HG03565 (cell line): ENCODE data around the gene SDR42E1.

Experiments
- ATAC-seq: cut with Tn5 transposase; IDR thresholded peaks from one replicate; pipeline ENCODE4 v1.9.1; 2021; ENCODE audit warnings: mild to moderate bottlenecking, moderate library complexity; ENCODE audit not compliant: unreplicated experiment

Gene SDR42E1

DNA sequence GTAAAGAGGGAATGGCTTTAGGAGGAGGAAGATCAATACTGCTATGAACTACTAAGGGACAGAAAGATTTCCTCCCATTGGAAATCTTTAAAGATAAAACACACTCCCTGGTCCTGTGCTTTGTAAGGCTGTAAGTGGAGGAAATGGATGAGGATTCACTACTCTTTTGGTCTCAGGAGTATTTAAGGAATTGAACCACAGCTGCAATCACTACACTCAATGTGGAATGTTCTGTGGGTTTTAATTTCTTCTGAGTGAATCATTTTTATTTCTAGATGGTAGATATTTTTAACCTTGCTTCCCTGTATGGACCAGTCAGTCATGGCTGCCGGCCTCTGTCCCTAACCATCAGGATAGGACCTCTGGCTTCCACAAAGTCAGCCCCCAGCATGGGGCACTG, 65.6 kb downstream of the SDR42E1 start:
- no peak for ATAC-seq

DNA sequence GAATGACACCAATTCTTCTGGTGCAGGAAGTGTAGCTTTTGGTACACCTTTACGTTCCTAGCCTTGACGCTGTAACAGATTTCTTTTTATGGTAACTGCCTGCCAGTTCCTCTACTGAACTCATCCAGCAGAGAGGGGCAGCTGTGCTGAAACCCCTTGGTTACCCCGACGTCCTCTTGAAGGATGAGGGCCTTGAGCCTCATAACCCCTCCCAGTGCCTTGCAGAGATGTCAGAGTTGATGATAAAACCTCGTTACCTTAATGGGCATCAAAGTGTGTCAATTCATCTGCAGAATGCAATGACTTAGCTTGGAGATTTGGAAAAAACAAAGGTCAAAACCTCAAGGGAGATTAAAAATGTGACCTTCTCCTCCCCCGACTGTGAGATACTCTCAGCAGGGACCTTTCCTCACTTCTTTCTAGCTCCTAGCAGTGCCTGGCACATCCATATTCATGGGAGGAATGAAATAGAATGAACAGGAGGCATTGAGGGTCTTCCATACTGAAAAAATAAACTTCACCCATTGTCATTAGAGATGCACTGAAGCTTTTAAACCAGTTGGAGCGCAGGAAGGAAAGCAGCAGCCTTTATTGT, 69.2 kb downstream of the SDR42E1 start:
- no peak for ATAC-seq

DNA sequence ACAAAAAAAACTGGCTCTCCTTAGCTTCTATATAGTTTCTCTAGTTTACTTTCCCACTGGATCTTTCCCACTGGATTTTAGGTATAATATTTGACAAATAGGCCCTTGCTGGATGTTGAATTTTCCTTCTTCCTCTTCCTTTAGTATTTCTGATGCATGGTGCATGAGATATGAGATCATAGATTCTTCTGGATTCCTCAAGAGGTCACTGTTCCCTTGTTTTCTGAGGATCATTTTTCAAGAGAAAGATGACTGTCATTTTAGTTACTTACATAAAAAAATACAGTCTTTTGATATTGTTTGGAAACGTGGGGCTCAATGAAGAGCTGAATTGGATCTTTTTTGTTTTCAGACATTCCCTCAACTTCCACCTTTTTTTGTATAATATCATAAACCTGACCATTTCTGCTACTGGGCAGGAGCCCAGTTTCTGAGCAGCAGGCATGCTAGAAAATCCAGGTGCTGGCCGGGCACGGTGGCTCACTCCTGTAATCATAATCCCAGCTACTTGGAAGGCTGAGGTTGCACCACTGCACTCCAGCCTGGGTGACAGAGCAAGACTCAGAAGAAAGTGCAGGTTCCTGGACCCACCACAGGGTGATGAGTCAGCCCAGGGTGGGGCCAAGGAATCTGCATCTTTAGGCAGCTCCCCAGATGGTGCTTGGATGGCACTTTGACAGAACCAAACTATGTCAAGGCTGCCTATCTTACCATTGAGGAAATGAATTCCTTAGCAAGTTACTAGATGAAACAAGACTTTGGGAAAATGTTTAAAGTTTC, 70.3 kb downstream of the SDR42E1 start:
- ATAC-seq, result no peak

DNA sequence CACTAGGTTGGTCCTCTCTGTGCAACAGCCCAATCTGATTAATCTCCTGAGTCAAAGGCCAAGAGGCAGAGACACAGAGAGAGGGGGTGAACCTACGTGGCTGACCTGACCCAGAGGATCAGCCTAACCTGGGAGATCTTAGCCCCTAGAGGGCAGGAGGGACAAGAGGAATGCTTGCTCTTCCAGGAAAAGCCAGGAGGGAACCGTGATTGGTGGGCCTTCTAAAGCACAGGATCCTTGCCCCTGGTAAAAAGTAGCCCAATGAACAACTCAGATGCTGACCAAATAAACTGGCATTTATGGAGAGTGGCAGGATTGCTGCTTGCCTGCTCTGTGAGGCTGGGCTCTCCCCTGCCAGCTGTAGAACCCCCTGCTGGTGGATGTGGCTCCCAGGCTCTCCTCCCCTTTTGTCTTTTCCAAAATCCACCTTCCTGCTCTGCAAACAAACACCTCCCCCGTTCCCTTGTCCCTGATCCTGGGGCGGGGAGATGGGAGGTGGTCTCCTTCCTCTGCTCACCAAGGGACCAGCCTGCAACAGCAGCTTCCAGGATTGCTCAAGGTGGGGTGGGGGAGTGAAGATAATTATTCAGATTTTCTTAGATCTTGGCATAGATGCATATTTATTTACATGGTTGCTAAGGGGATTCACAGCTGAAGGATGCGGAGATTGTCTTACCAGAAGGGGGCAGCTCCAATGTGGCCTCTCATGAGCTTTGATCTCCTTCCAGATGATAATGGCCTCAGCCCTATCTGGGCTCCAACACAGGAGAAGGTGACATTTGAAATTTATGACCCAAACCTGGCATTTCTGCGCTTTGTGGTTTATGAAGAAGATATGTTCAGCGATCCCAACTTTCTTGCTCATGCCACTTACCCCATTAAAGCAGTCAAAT, 71.9 kb downstream of the SDR42E1 start:
- no peak for ATAC-seq
